HEK293 (cell line): ENCODE results near the gene AFF1.

Experiments
- CTCF ChIP-seq: fragments of 450-650 bp; formaldehyde crosslinking; IDR thresholded peaks from 2 replicates; pipeline ENCODE4 v1.5.1; 2016; ENCODE audit warnings: missing biosample characterization, missing genetic modification characterization
- GLI2 ChIP-seq: fragments of 450-650 bp; formaldehyde crosslinking; IDR thresholded peaks from 2 replicates; pipeline ENCODE4; 2017; ENCODE audit warnings: missing biosample characterization, missing genetic modification characterization, low read depth, borderline replicate concordance
- REST ChIP-seq: fragments of 450-650 bp; formaldehyde crosslinking; IDR thresholded peaks from 2 replicates; pipeline ENCODE4 v1.5.1; 2016; ENCODE audit warnings: missing biosample characterization, missing genetic modification characterization
- TCF7L2 ChIP-seq: IDR thresholded peaks from 2 replicates; pipeline ENCODE4 v1.6.1; 2011; ENCODE audit warnings: low read depth, mild to moderate bottlenecking, inconsistent platforms, low read length, moderate library complexity, borderline replicate concordance
- YY1 ChIP-seq: fragments of 450-650 bp; formaldehyde crosslinking; IDR thresholded peaks from 2 replicates; pipeline ENCODE4 v1.5.1; 2018; ENCODE audit warnings: missing biosample characterization, missing genetic modification characterization
- ZBTB44 ChIP-seq: fragments of 450-650 bp; IDR thresholded peaks from 2 replicates; pipeline ENCODE4 v1.5.1; 2018; ENCODE audit warnings: missing biosample characterization, mild to moderate bottlenecking, missing genetic modification characterization
- ZBTB49 ChIP-seq: fragments of 450-650 bp; formaldehyde crosslinking; IDR thresholded peaks from 2 replicates; pipeline ENCODE4 v1.5.1; 2016; ENCODE audit warnings: missing biosample characterization, missing genetic modification characterization, low read depth
- ZBTB7A ChIP-seq: fragments of 450-650 bp; formaldehyde crosslinking; IDR thresholded peaks from 2 replicates; pipeline ENCODE4 v1.5.1; 2016; ENCODE audit warnings: low read depth, missing biosample characterization, missing genetic modification characterization
- ZNF114 ChIP-seq: fragments of 450-650 bp; formaldehyde crosslinking; IDR thresholded peaks from 2 replicates; pipeline ENCODE4 v1.5.0; 2017; ENCODE audit warnings: missing biosample characterization, missing genetic modification characterization
- ZNF221 ChIP-seq: fragments of 450-650 bp; formaldehyde crosslinking; IDR thresholded peaks from 2 replicates; pipeline ENCODE4 v1.5.1; 2017; ENCODE audit warnings: missing biosample characterization, missing genetic modification characterization, borderline replicate concordance
- ZNF302 ChIP-seq: fragments of 450-650 bp; formaldehyde crosslinking; IDR thresholded peaks from 2 replicates; pipeline ENCODE4 v1.5.1; 2016; ENCODE audit warnings: missing biosample characterization, missing genetic modification characterization, low read depth
- ZNF311 ChIP-seq: fragments of 450-650 bp; formaldehyde crosslinking; IDR thresholded peaks from 2 replicates; pipeline ENCODE4 v1.5.1; 2017; ENCODE audit warnings: missing biosample characterization, missing genetic modification characterization, borderline replicate concordance
- ZNF76 ChIP-seq: fragments of 450-650 bp; formaldehyde crosslinking; IDR thresholded peaks from 2 replicates; pipeline ENCODE4; 2016; ENCODE audit warnings: low read depth, missing biosample characterization, missing genetic modification characterization, borderline replicate concordance

GRCh38 chr4:86965019-86965976 is 30.5 kb downstream of the AFF1 start:
- TF ChIP-seq ZNF221 (tag by site-specific recombination), result no peak
- TF ChIP-seq ZBTB49 (tag by site-specific recombination), result no peak
- TF ChIP-seq YY1 (tag by site-specific recombination), result no peak
- no peak for TF ChIP-seq ZNF311
- no peak for TF ChIP-seq ZNF76 (tag by site-specific recombination)
- TF ChIP-seq TCF7L2, result no peak
- TF ChIP-seq GLI2 (tag by site-specific recombination), result no peak
- TF ChIP-seq ZNF302 (tag by site-specific recombination), result no peak
- no peak for TF ChIP-seq REST
- no peak for TF ChIP-seq ZBTB44 (tag by site-specific recombination)
- no peak for TF ChIP-seq CTCF (tag by site-specific recombination)
- no peak for TF ChIP-seq ZBTB7A (tag by site-specific recombination)
- TF ChIP-seq ZNF114 (tag by site-specific recombination), result no peak
